Stimulated activated CD4-positive, alpha-beta T cell treated with anti-CD3 and anti-CD28 coated beads, Interleukin-15, amount 100 ng/mL, for 24 hours (primary cell): ENCODE results near the gene GTSE1.
"Not testable (repeated sequence)": the region's sequence is repeated elsewhere in the genome, so short reads cannot be mapped to it uniquely, and the experiment has no call there.

Experiments used
- DNase-seq: peaks from one replicate; pipeline ENCODE4 v3.0.0-alpha.2; 2020

GTSE1 gene

GRCh38 chr22:46294784-46295183 is 1.9 kb upstream of the GTSE1 start:
- DNase-seq: no peak

- no peak for DNase-seq
Measured at GRCh38 chr22:46295277-46295971, 1.2 kb upstream of the GTSE1 start.

DNA sequence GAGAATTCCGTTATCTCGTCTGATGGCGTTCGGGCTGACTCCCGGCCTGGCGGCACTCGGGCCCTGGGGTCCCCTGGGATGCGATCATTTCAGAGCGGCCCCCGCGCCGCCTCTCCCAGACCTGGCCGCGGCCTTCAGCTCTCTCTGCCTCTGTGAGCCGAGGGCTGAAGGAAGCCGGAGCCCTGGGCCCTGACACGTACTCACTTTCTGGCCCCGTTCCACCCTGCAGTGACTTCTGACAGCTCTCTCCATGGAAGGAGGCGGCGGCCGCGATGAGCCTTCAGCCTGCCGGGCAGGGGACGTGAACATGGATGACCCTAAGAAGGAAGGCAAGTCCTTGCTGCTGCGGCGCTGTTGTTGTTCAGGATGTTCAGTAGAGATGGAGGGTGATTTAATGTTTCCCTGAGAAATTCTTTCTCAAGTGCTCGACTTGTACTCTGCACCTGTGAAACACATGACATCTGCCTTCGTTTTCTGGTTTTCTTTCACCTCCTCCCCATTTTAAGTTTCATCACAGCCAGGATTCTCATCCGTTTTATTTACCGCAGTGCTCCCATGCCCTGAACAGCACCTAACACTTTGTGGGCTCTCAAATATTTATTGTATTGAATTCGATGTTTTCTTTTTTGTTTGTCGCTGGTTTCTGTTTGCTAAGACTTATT is 612 bp downstream of the GTSE1 start:
- peak; percentile 47 for DNase-seq

DNA sequence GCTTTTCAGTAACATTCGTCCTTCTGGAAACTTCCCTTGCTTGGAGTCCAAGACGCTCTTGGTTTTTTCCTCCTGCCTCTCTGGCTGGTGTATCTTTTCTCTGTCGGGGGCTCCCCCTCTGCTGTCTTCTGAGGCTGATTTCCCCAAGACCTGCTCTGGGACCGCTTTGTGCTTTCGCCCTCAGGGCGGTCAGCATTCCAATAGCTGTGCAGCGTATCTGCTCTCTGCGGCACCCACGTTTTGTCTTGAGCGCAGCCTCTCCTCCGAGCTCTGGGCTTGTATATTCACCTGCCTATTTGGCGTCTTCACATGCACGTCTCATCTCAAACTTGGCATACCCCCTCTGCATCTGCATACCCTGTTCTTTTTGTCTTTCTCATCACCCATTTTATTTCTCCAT is 2.4 kb downstream of the GTSE1 start:
- no peak for DNase-seq

GRCh38 chr22:46300491-46300890 is 3.8 kb downstream of the GTSE1 start:
- DNase-seq: no peak

GRCh38 chr22:46303347-46303965 is 6.8 kb downstream of the GTSE1 start:
- DNase-seq: no peak

DNA sequence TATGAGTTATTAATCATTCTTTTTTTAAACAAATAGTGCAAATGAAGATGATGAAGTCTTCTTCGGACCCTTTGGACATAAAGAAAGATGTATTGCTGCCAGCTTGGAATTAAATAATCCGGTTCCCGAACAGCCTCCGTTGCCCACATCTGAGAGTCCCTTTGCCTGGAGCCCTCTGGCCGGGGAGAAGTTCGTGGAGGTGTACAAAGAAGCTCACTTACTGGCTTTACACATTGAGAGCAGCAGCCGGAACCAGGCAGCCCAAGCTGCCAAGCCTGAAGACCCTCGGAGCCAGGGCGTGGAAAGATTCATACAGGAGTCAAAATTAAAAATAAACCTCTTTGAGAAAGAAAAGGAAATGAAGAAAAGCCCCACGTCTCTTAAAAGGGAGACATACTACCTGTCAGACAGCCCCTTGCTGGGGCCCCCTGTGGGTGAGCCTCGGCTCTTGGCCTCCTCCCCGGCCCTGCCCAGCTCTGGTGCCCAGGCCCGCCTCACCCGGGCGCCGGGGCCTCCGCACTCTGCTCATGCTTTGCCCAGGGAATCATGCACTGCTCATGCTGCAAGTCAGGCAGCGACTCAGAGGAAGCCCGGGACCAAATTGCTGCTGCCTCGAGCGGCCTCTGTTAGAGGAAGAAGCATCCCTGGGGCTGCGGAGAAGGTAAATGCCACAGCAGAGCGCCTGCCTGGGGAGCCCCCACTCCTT is 11.8 kb downstream of the GTSE1 start:
- no peak for DNase-seq

- no peak for DNase-seq
Measured at GRCh38 chr22:46309526-46310085, 12.9 kb downstream of the GTSE1 start.

- no peak for DNase-seq
Measured at GRCh38 chr22:46312056-46312455, 15.4 kb downstream of the GTSE1 start.

GRCh38 chr22:46312848-46313247 is 16.2 kb downstream of the GTSE1 start:
- not testable (repeated sequence) for DNase-seq

DNA sequence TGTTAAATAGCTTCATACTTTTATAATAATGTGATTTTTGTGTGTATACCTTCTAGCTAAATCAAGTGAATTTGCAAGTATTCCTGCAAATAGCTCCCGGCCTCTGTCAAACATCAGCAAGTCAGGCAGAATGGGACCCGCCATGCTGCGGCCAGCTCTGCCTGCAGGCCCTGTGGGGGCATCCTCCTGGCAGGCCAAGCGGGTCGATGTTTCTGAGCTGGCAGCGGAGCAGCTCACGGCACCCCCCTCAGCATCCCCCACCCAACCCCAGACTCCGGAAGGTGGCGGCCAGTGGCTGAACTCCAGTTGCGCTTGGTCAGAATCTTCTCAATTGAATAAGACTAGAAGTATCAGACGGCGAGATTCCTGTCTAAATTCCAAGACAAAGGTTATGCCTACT is 19.3 kb downstream of the GTSE1 start:
- no peak for DNase-seq

GRCh38 chr22:46317646-46318045 is 21.0 kb downstream of the GTSE1 start:
- DNase-seq: no peak

- no peak for DNase-seq
Measured at GRCh38 chr22:46318576-46318975, 21.9 kb downstream of the GTSE1 start.

GRCh38 chr22:46319319-46319718 is 22.6 kb downstream of the GTSE1 start:
- DNase-seq: no peak

DNA sequence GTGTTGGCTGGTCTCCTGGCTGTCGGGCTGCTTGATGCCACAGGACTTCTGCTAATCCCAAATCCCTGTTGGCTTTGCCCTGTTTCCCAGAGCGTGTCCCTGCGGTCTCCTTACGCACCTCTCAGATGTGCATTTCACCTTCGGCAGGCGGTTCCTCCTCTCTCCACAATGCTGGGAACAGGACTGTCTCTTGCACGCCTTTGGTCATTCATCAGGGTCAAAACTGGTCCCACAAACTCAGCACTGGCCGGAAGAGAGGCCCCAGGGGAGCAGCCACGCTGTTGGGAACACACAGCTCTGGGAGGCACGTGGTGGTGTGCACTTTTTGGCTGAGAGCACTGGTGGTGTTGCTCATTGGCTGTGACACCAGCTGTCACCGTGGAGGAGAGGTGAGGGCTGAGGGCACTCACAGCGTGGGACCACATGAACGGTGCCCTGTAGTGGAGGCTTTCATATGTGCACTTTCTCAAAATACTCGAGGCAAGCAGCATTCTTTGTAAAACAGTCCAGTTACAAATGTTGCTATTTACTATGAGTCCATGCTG is 23.6 kb downstream of the GTSE1 start:
- no peak for DNase-seq

DNA sequence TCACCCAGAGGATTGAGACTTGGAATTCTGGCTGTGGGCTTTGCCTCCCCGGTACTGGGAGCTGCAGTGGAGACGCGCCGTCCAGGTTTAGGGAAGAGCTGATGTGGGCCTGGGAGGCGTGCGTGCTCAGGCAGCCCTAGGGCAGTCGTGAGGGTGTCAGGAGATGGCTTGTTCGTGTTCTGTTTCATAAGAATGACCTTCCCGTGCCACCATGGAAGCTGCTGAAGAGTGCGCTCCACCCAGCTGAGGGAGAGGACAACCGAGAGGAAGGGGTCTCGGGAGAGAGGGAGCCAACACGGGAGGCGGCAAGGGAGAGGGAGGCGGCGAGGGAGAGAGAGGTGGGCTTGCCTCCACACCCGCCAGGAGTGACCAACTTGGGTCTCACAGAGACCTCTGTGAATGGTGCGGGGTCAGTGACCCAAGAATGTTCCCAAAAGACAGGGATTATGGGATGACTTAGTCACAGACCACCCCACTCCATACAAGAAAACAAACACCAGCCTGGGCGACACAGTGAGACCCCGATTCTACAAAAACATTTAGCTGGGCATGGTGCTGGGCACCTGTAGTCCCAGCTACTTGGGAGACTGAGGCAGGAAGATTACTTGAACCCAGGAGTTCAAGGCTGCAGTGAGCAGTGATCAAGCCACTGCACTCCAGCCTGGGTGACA is 24.2 kb downstream of the GTSE1 start:
- DNase-seq: no peak

GRCh38 chr22:46322711-46323110 is 26.0 kb downstream of the GTSE1 start:
- DNase-seq: no peak

- DNase-seq: no peak
Measured at GRCh38 chr22:46323162-46323561, 26.5 kb downstream of the GTSE1 start.

DNA sequence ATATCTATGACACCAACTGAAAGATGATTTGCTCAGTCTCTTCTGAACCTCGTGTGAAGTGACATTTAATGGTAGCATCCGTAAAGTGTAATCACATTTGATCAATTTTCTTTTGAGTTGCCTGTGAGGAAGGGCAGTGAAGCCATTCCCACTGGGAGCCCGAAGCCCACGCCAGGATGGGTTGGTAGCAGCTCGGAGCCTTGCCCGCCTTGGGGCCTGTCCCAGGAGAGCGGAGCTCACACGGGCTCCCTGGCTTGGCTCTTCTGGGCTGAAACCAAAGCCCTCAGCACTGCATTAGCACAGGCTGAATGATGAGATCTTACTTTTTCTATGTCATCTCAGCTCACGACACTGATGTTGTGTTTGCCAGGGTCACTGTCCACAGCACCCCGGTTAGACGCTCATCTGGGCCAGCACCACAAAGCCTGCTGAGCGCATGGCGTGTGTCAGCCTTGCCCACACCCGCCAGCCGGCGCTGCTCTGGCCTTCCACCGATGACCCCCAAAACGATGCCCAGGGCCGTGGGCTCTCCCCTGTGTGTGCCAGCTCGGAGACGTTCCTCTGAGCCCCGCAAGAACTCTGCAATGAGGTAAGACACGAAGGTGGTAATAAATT is 29.5 kb downstream of the GTSE1 start:
- no peak for DNase-seq

DNA sequence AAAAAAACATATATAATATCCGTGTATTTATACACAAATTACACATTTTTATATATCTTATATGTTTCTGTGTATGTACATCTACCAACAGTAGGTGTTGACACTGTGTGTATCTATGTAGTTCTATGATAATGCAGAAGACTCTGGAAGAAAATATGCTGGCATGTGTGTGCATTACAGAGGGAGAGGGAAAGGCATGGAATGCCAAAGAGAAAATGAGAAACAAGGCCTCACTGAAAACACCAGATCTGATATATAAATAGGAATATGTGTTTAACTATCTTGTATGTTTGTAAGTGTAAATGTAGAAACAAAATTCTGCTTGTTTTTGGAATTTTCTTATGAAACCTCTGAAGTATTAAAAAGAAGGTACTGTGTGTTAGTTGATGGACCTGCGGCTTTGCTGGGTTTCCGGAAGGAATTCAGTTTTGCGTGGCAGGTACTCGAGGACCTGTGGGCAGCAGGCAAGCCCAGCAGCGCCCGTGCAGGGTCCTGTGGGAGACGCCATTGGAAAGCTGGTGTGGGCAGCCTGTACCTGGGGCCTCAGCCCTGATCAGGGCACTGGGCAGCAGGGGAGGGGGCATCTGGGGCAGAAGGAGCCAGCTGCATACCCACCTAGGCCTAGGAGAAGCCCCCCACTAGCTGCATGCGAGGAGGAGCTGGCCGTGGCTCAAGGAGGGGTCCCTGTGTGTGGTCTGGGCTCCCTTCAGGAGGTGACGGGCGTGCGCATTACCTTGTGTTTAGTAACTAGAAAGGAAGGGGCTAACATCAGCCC is 31.2 kb downstream of the GTSE1 start:
- DNase-seq: no peak

DNA sequence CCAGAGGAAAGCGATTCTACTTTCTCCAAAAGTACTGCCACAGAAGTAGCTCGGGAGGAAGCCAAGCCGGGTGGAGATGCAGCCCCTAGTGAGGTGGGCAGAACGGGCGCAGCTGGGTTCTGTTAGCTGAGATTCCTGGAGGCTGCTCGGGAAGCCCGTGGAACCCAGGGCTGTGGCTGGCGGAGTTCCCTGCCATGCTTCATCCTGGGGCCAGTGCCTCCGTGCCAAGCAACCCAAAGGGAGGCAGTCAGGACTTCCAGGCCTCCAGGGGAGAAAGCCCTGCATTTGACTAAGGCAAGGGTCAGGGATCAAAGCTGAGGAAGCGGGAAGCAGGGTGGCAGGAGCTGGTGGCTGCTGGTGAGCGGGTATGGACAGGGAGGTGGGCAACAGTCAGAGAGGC is 32.1 kb downstream of the GTSE1 start:
- DNase-seq: no peak
